Liver (tissue), 3 donors: Measurements from ENCODE around the gene HILPDA.

Experiments
- CTCF ChIP-seq: fragments of 150-350 bp; IDR thresholded peaks from 2 replicates; pipeline ENCODE4 v1.5.1; 2017; ENCODE audit warnings: improper control_type of control experiment, low read depth, low read length; ENCODE audit not compliant: missing input control
- EGR1 ChIP-seq, 2 donors: IDR thresholded peaks; 2 replicates each; pipeline ENCODE4 v1.6.1; 2016 to 2018; ENCODE audit warnings: antibody characterized with exemption in 2 of 2, low read depth in 2 of 2
- NR2F2 ChIP-seq: IDR thresholded peaks from 2 replicates; pipeline ENCODE4 v1.6.1; 2016; ENCODE audit warnings: antibody characterized with exemption
- SP1 ChIP-seq: IDR thresholded peaks from 2 replicates; pipeline ENCODE4 v1.6.1; 2018; ENCODE audit warnings: antibody characterized with exemption, mild to moderate bottlenecking
- TAF1 ChIP-seq: conservative IDR thresholded peaks from 2 replicates; pipeline ENCODE4 v1.6.1; 2016; ENCODE audit warnings: antibody characterized with exemption, mild to moderate bottlenecking
- TF ChIP-seq, protein P1 (sequence below): IDR thresholded peaks from 2 replicates; pipeline ENCODE4 v1.6.1; 2016; ENCODE audit warnings: antibody characterized with exemption
- TF ChIP-seq, protein P2 (sequence below): IDR thresholded peaks from 2 replicates; pipeline ENCODE4 v1.6.1; 2016; ENCODE audit warnings: antibody characterized with exemption, mild to moderate bottlenecking
- donor health status: healthy.
- donor health status: healthy.

DNA sequence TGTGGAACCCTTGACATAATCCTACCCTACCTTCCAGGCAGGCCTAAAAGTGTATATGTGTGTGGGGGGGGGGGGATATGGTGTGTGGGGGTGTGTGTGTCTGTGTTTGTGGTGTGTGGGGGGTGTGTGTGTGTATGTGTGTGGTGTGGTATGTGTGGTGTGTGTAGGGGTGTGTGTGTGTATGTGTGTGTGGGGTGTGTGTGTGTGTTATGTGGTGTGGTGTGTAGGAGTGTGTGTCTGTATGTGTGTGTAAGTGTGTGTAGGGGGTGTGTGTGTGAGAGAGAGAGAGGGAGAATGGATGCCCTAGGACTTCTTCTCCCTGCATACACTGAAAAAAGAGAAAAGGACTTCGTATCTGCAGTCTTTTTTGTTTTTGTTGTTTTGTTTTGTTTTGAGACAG lies 33.6 kb upstream of the HILPDA start:
- TF ChIP-seq NR2F2 (no peak), TAF1 (no peak), CTCF (no peak), SP1 (no peak), EGR1 (IDR thresholded peaks at IDR 0.05; ENCODE audit: low read depth in 2 of 2) (no peak)
- TF ChIP-seq, protein P1, sequence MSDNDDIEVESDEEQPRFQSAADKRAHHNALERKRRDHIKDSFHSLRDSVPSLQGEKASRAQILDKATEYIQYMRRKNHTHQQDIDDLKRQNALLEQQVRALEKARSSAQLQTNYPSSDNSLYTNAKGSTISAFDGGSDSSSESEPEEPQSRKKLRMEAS = no peak
- TF ChIP-seq, protein P2, sequence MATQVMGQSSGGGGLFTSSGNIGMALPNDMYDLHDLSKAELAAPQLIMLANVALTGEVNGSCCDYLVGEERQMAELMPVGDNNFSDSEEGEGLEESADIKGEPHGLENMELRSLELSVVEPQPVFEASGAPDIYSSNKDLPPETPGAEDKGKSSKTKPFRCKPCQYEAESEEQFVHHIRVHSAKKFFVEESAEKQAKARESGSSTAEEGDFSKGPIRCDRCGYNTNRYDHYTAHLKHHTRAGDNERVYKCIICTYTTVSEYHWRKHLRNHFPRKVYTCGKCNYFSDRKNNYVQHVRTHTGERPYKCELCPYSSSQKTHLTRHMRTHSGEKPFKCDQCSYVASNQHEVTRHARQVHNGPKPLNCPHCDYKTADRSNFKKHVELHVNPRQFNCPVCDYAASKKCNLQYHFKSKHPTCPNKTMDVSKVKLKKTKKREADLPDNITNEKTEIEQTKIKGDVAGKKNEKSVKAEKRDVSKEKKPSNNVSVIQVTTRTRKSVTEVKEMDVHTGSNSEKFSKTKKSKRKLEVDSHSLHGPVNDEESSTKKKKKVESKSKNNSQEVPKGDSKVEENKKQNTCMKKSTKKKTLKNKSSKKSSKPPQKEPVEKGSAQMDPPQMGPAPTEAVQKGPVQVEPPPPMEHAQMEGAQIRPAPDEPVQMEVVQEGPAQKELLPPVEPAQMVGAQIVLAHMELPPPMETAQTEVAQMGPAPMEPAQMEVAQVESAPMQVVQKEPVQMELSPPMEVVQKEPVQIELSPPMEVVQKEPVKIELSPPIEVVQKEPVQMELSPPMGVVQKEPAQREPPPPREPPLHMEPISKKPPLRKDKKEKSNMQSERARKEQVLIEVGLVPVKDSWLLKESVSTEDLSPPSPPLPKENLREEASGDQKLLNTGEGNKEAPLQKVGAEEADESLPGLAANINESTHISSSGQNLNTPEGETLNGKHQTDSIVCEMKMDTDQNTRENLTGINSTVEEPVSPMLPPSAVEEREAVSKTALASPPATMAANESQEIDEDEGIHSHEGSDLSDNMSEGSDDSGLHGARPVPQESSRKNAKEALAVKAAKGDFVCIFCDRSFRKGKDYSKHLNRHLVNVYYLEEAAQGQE = no peak
